HCT116 (cell line): Measurements from ENCODE around the gene UGDH. TPM values are rescaled to one million over a fixed set of nuclear protein-coding genes. Genes with fewer than 3 reads are reported as not detected.

ENCODE experiments used
- ATAC-seq: fragments of 200-7000 bp; cut with Tn5 transposase; 2 replicates; pipeline ENCODE4 v1.9.1; 2020; ENCODE audit warnings: mild to moderate bottlenecking, moderate library complexity
- BruUV-seq: library from RNA; stranded (reverse); fragments of 400-500 nt; replicated peaks from 2 replicates; lab custom pipeline; 2021; lab: Mats Ljungman, UMichigan
- CTCF ChIA-PET: fragments of 300-600 bp; sonication (Branson Sonifier 250); formaldehyde crosslinking; loops from one replicate; lab custom pipeline; 2021; ENCODE audit warnings: antibody characterized with exemption; lab: Charles Lee
- POLR2A ChIA-PET: fragments of 300-600, 350-600 bp; sonication (Branson Sonifier 250); formaldehyde crosslinking; loops from one replicate; lab custom pipeline; 2021; ENCODE audit warnings: antibody characterized with exemption; lab: Charles Lee
- RAD21 ChIA-PET, 2 experiments: fragments of 300-600 bp; sonication (Branson Sonifier 250); formaldehyde crosslinking; loops; one replicate each; lab custom pipeline; 2023; ENCODE audit warnings: low total read pairs in 2 of 2; ENCODE audit not compliant: uncharacterized antibody in 2 of 2, unreplicated experiment in 2 of 2, low non-redundant PET in 1 of 2; lab: Charles Lee
- DNase-seq: peaks from one replicate; pipeline ENCODE4 v3.0.0-alpha.2; 2010; ENCODE audit warnings: low read depth, low spot score
- H2AFZ ChIP-seq: fragments of 200-600 bp; shearing (Covaris generic), sonication (generic); 2 replicates; pipeline ENCODE4 v1.6.1; 2017; ENCODE audit warnings: low read depth, mixed run types, mixed read lengths, antibody characterized with exemption, low read length; ENCODE audit not compliant: poor library complexity, severe bottlenecking
- H3K27ac ChIP-seq: 2 replicates; pipeline ENCODE4 v1.5.1; 2012; ENCODE audit warnings: low read depth, low read length
- H3K27me3 ChIP-seq: fragments of 200-600 bp; sonication (generic); 2 replicates; pipeline ENCODE4 v1.6.1; 2016; ENCODE audit warnings: mixed run types, low read length, mixed read lengths; ENCODE audit not compliant: insufficient read depth
- H3K36me3 ChIP-seq, 2 experiments: fragments of 200-500 bp in 1 of 2; fragments of 200-600 bp in 1 of 2; sonication (Bioruptor generic) in 1 of 2; sonication (generic) in 1 of 2; 2 replicates each; pipeline versions ENCODE4 v1.5.1 to v1.6.1; 2014 to 2016; ENCODE audit warnings: low read length in 2 of 2, inconsistent platforms in 1 of 2, mixed read lengths in 1 of 2, mixed run types in 1 of 2; ENCODE audit not compliant: insufficient read depth in 2 of 2, control insufficient read depth in 1 of 2
- H3K4me1 ChIP-seq, 2 experiments: fragments of 200-600 bp in 1 of 2; sonication (generic) in 1 of 2; 2 replicates each; pipeline versions ENCODE4 v1.5.1 to v1.6.1; 2012 to 2017; ENCODE audit warnings: low read length in 2 of 2, inconsistent platforms in 1 of 2, mild to moderate bottlenecking in 1 of 2, mixed read lengths in 1 of 2, mixed run types in 1 of 2, moderate library complexity in 1 of 2; ENCODE audit not compliant: insufficient read depth in 2 of 2, control insufficient read depth in 1 of 2
- H3K4me2 ChIP-seq: fragments of 200-600 bp; sonication (generic); 2 replicates; pipeline ENCODE4 v1.6.1; 2017; ENCODE audit warnings: mixed run types, low read length, mixed read lengths
- H3K4me3 ChIP-seq, 2 experiments: fragments of 200-600 bp in 1 of 2; sonication (generic) in 1 of 2; replicated peaks in 1 of 2; 2 replicates each; pipeline ENCODE4 v1.5.1; 2011 to 2016; ENCODE audit warnings: low read length in 2 of 2, control low read depth in 1 of 2, low read depth in 1 of 2, mild to moderate bottlenecking in 1 of 2, mixed read lengths in 1 of 2, mixed run types in 1 of 2
- H3K79me2 ChIP-seq: fragments of 200-600 bp; sonication (generic); 2 replicates; pipeline ENCODE4 v1.6.1; 2017; ENCODE audit warnings: mild to moderate bottlenecking, mixed run types, low read length, moderate library complexity, mixed read lengths; ENCODE audit not compliant: insufficient read depth
- H3K9ac ChIP-seq: fragments of 200-600 bp; sonication (generic); 2 replicates; pipeline ENCODE4 v1.6.1; 2016; ENCODE audit warnings: low read length, mixed read lengths
- H3K9me2 ChIP-seq: fragments of 200-600 bp; sonication (generic), shearing (Covaris generic); 2 replicates; pipeline ENCODE4 v1.6.1; 2017; ENCODE audit warnings: mixed run types, mild to moderate bottlenecking, moderate library complexity; ENCODE audit not compliant: insufficient read depth
- H3K9me3 ChIP-seq, 2 experiments: fragments of 200-500 bp in 1 of 2; fragments of 200-600 bp in 1 of 2; sonication (Bioruptor generic) in 1 of 2; sonication (generic) in 1 of 2; 2 replicates each; pipeline ENCODE4 v1.6.1; 2014 to 2017; ENCODE audit warnings: low read length in 2 of 2, mixed read lengths in 2 of 2, inconsistent platforms in 1 of 2, low read depth in 1 of 2, mild to moderate bottlenecking in 1 of 2, mixed run types in 1 of 2, moderate library complexity in 1 of 2; ENCODE audit not compliant: control insufficient read depth in 1 of 2, insufficient read depth in 1 of 2
- H4K20me1 ChIP-seq: fragments of 200-600 bp; sonication (generic), shearing (Covaris generic); 2 replicates; pipeline ENCODE4 v1.6.1; 2017; ENCODE audit warnings: mixed run types, mild to moderate bottlenecking, moderate library complexity; ENCODE audit not compliant: insufficient read depth
- CBX3 ChIP-seq: IDR thresholded peaks from 2 replicates; pipeline ENCODE4 v1.6.1; 2012; ENCODE audit warnings: low read depth
- CEBPB ChIP-seq: IDR thresholded peaks from 2 replicates; pipeline ENCODE4 v1.6.1; 2012; ENCODE audit warnings: low read depth
- CTCF ChIP-seq, 3 experiments: fragments of 200-600 bp in 1 of 3; sonication (generic) in 1 of 3; IDR thresholded peaks in 2 of 3; conservative IDR thresholded peaks in 1 of 3; 2 replicates each; pipeline ENCODE4 v1.5.1; 2012 to 2017; ENCODE audit warnings: low read depth in 2 of 3, low read length in 2 of 3, antibody characterized with exemption in 1 of 3, borderline replicate concordance in 1 of 3, control low read depth in 1 of 3, mild to moderate bottlenecking in 1 of 3, mixed read lengths in 1 of 3, mixed run types in 1 of 3, moderate library complexity in 1 of 3; ENCODE audit not compliant: insufficient read depth in 1 of 3
- REST ChIP-seq: IDR thresholded peaks from 2 replicates; pipeline ENCODE4 v1.6.1; 2012; ENCODE audit warnings: low read depth
- ZBTB33 ChIP-seq: IDR thresholded peaks from 2 replicates; pipeline ENCODE4 v1.6.1; 2011; ENCODE audit warnings: mild to moderate bottlenecking, low read length, moderate library complexity; ENCODE audit not compliant: insufficient replicate concordance; ENCODE audit errors: extremely low read depth
- intact Hi-C: fragments of 100-400 bp; cut with micrococcal nuclease; formaldehyde crosslinking; loops from 2 replicates; pipeline ENCODE4 v1.10.0; 2022
- total RNA-seq: library from RNA; stranded (reverse); gene quantifications from one replicate; pipeline ENCODE4 v1.2.1, GENCODE V29; 2021; ENCODE audit not compliant: unreplicated experiment

The UGDH gene
- total RNA-seq, 1 experiment from 2014 or later, result 67.9 TPM

- POLR2A ChIA-PET, result no interaction called here
- Histone ChIP-seq H3K27me3 (no peaks in the 10 kb centered on the region), H3K4me1 (peaks cover 15 to 21% of the 10 kb centered on the region in 2 experiments), H4K20me1 (no peaks in the 10 kb centered on the region), H3K4me2 (no peak overlapping the region), H3K36me3 (peaks cover 4 to 7% of the 10 kb centered on the region in 2 experiments; a peak in 2 of 4 replicates), H3K27ac (no peak overlapping the region), H3K9ac (no peak overlapping the region)
- CTCF ChIA-PET, result no interaction called here
- DNase-seq, result no peak
- no TSS peak for BruUV-seq
- ATAC-seq, result no peak
- RAD21 ChIA-PET, result no interaction called here
- no peak for TF ChIP-seq ZBTB33
- no peak for TF ChIP-seq CBX3
- TF ChIP-seq, all 23 proteins: peak for 0
- no peak overlapping the region for H2AFZ ChIP-seq
- peaks cover 53% of the 10 kb centered on the region for H3K79me2 ChIP-seq
- intact Hi-C loops, result no loop called here
- H3K4me3 ChIP-seq, result no peak overlapping the region
- no peaks in the 10 kb centered on the region for H3K9me2 ChIP-seq
- H3K9me3 ChIP-seq, result no peaks in the 10 kb centered on the region
These were observed 8.8 kb downstream of the UGDH start for GRCh38 chr4:39518484-39518883.

GRCh38 chr4:39516407-39516966, 10.8 kb downstream of the UGDH start:
- Histone ChIP-seq H3K27me3 (no peaks in the 10 kb centered on the region), H3K36me3 (peaks cover 11 to 22% of the 10 kb centered on the region in 2 experiments; a peak in 2 of 4 replicates), H3K9me2 (no peaks in the 10 kb centered on the region), H3K9ac (no peak overlapping the region), H3K4me1 (peaks cover 15 to 21% of the 10 kb centered on the region in 2 experiments), H4K20me1 (no peaks in the 10 kb centered on the region), H3K27ac (no peak overlapping the region), H3K4me3 (no peak overlapping the region), H3K79me2 (peaks cover 34% of the 10 kb centered on the region), H2AFZ (no peak overlapping the region), H3K9me3 (no peaks in the 10 kb centered on the region), H3K4me2 (no peak overlapping the region)
- TF ChIP-seq REST (no peak), CEBPB (no peak), CTCF (IDR thresholded peaks at IDR 0.05 in 2 of 3, conservative IDR thresholded peaks at IDR 0.05 in 1 of 3; ENCODE audit: borderline replicate concordance in 1 of 3, insufficient read depth in 1 of 3, low read depth in 2 of 3, low read length in 2 of 3) (no peak), ZBTB33 (no peak)
- POLR2A ChIA-PET, result interaction anchor here (0.9 kb wide), 1 partner anchor 11 kb away, joined by 4 read pairs; the partner anchor contains the start of gene UGDH
- RAD21 ChIA-PET, result no interaction called here
- DNase-seq, result no peak
- intact Hi-C loops, result no loop called here
- CTCF ChIA-PET, result no interaction called here
- no peak for ATAC-seq
- no TSS peak for BruUV-seq
